Natural killer cell (primary cell): ENCODE data around the gene CDH23. TPM values are rescaled to one million over a fixed set of nuclear protein-coding genes. Genes with fewer than 3 reads are reported as not detected.

Experiments used
- ATAC-seq, 3 donors: fragments of 150-1000 bp in 2 of 3; fragments of 200-7000 bp in 1 of 3; cut with Tn5 transposase; 1 replicate in 1 of 3; 2 replicates in 2 of 3; pipeline ENCODE4 v1.10.0; 2021; ENCODE audit warnings: mild to moderate bottlenecking in 2 of 3, moderate library complexity in 2 of 3
- DNase-seq, 2 donors: peaks; one replicate each; pipeline versions ENCODE4 v3.0.0 to v3.0.0-alpha.2; 2013 to 2021; ENCODE audit warnings: mixed read lengths in 1 of 2
- H3K27ac ChIP-seq: one replicate; pipeline ENCODE4 v1.5.1; 2013; ENCODE audit warnings: mild to moderate bottlenecking, low read length
- H3K27me3 ChIP-seq: one replicate; pipeline ENCODE4 v1.6.1; 2013; ENCODE audit warnings: low read length; ENCODE audit not compliant: control insufficient read depth, insufficient read depth
- H3K36me3 ChIP-seq: one replicate; pipeline ENCODE4 v1.6.1; 2013; ENCODE audit warnings: low read length; ENCODE audit not compliant: control insufficient read depth, insufficient read depth
- H3K4me1 ChIP-seq: one replicate; pipeline ENCODE4 v1.6.1; 2013; ENCODE audit warnings: low read length; ENCODE audit not compliant: control insufficient read depth, insufficient read depth
- H3K4me3 ChIP-seq: one replicate; pipeline ENCODE4 v1.5.1; 2013; ENCODE audit warnings: low read length
- H3K9me3 ChIP-seq: one replicate; pipeline ENCODE4 v1.6.1; 2013; ENCODE audit warnings: low read length; ENCODE audit not compliant: control insufficient read depth, insufficient read depth
- H3K27ac Mint-ChIP-seq, 2 donors: one replicate each; pipeline ENCODE4 v1.8.0; 2022; ENCODE audit warnings: mild to moderate bottlenecking in 2 of 2, mixed read lengths in 2 of 2, moderate library complexity in 1 of 2
- H3K27me3 Mint-ChIP-seq, 2 donors: one replicate each; pipeline ENCODE4 v1.8.0; 2022; ENCODE audit warnings: low read depth in 2 of 2, mixed read lengths in 2 of 2
- H3K36me3 Mint-ChIP-seq: one replicate; pipeline ENCODE4 v1.8.0; 2022; ENCODE audit warnings: mixed read lengths
- H3K4me1 Mint-ChIP-seq, 2 donors: one replicate each; pipeline ENCODE4 v1.8.0; 2022; ENCODE audit warnings: mixed read lengths in 2 of 2
- H3K4me3 Mint-ChIP-seq: one replicate; pipeline ENCODE4 v1.8.0; 2022; ENCODE audit warnings: mild to moderate bottlenecking, moderate library complexity, mixed read lengths
- H3K9me3 Mint-ChIP-seq, 2 donors: one replicate each; pipeline ENCODE4 v1.8.0; 2022; ENCODE audit warnings: mixed read lengths in 2 of 2
- CTCF ChIP-seq: fragments of 200-600 bp; IDR thresholded peaks from one replicate; pipeline ENCODE4 v1.8.0; 2022; ENCODE audit warnings: antibody characterized with exemption
- WGBS: methylation state at CpG from one replicate; pipeline ENCODE4 v1.1.7; 2013; ENCODE audit warnings: missing lambda C conversion rate; ENCODE audit not compliant: insufficient coverage; 5-methylcytosine and 5-hydroxymethylcytosine counted together
- intact Hi-C: fragments of 100-400 bp; cut with micrococcal nuclease; formaldehyde crosslinking; loops from one replicate; pipeline ENCODE4 v1.14.2; 2022
- total RNA-seq, 4 donors: library from RNA; stranded (reverse); fragments of 120-200 nt in 1 of 4; gene quantifications; one replicate each; pipeline versions ENCODE4 v1.2.3 to v1.2.4, GENCODE V29; 2013 to 2022

Gene CDH23
- total RNA-seq, 3 donors from 2014 or later (not counting 1 experiment from before 2014, with no cell fraction given), result 1.2 to 6.0 (median 4.3) TPM

GRCh38 chr10:71380841-71381240, 15.9 kb upstream of the CDH23 start:
- intact Hi-C loops, result loop anchor here (5.0 kb wide), 1 partner anchor 431 kb away; no protein-coding TSS in a partner anchor
- Mint-ChIP-seq H3K27me3 (no peaks in the 10 kb centered on the region), H3K4me3 (no peak overlapping the region), H3K36me3 (no peaks in the 10 kb centered on the region), H3K9me3 (no peaks in the 10 kb centered on the region), H3K4me1 (peaks cover 6 to 14% of the 10 kb centered on the region in 2 donors), H3K27ac (no peak overlapping the region)
- Histone ChIP-seq H3K4me1 (peaks cover 26% of the 10 kb centered on the region), H3K36me3 (no peaks in the 10 kb centered on the region), H3K27me3 (no peaks in the 10 kb centered on the region), H3K27ac (no peak overlapping the region), H3K9me3 (no peaks in the 10 kb centered on the region), H3K4me3 (no peak overlapping the region)
- no peak for DNase-seq
- 50% methylated on average over 1 of the region's 1 CpG for WGBS
- ATAC-seq, result no peak
- no peak for TF ChIP-seq CTCF

GRCh38 chr10:71381611-71382010, 15.1 kb upstream of the CDH23 start:
- Histone ChIP-seq H3K9me3 (no peaks in the 10 kb centered on the region), H3K36me3 (no peaks in the 10 kb centered on the region), H3K27ac (no peak overlapping the region), H3K4me3 (no peak overlapping the region), H3K4me1 (peaks cover 26% of the 10 kb centered on the region), H3K27me3 (no peaks in the 10 kb centered on the region)
- no peaks in the 10 kb centered on the region for H3K36me3 Mint-ChIP-seq
- H3K9me3 Mint-ChIP-seq, result no peaks in the 10 kb centered on the region
- 89% methylated on average over 3 of the region's 3 CpGs for WGBS
- no peak overlapping the region for H3K27ac Mint-ChIP-seq
- no peak overlapping the region for H3K4me3 Mint-ChIP-seq
- peaks cover 6 to 14% of the 10 kb centered on the region in 2 donors for H3K4me1 Mint-ChIP-seq
- no peaks in the 10 kb centered on the region for H3K27me3 Mint-ChIP-seq
- intact Hi-C loops, result loop anchor here (5.0 kb wide), 1 partner anchor 431 kb away; no protein-coding TSS in a partner anchor
- no peak for TF ChIP-seq CTCF
- DNase-seq (no peak), ATAC-seq (no peak)

DNA sequence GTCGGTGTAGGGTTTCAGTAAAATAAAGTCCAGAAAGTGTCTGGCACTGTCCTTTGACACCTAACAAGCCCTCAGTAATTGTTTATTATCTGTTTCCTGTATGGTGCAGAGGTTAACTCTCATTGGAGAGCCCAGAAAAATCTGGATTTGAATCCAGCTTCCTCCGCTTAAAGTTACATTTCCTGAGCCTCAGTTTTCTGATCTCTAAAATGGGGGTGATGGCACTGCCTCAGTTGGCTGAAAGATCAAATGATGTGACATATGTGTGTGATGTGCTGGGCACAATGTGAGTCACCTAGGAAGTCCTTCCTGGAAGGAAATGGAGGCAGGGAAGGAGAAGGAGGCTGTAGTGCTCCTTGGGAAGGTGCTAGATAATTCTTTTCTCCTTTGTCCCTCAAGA, 14.7 kb upstream of the CDH23 start:
- no peak overlapping the region for H3K4me3 ChIP-seq
- peaks cover 6 to 14% of the 10 kb centered on the region in 2 donors for H3K4me1 Mint-ChIP-seq
- 90% methylated on average over 2 of the region's 2 CpGs for WGBS
- H3K36me3 ChIP-seq, result no peaks in the 10 kb centered on the region
- DNase-seq, result no peak
- no peak overlapping the region for H3K27ac Mint-ChIP-seq
- no peak for TF ChIP-seq CTCF
- H3K9me3 Mint-ChIP-seq, result no peaks in the 10 kb centered on the region
- no peaks in the 10 kb centered on the region for H3K27me3 ChIP-seq
- no peaks in the 10 kb centered on the region for H3K36me3 Mint-ChIP-seq
- no peak overlapping the region for H3K4me3 Mint-ChIP-seq
- no peaks in the 10 kb centered on the region for H3K27me3 Mint-ChIP-seq
- H3K9me3 ChIP-seq, result no peaks in the 10 kb centered on the region
- intact Hi-C loops, result loop anchor here (5.0 kb wide), 1 partner anchor 430 kb away; no protein-coding TSS in a partner anchor
- no peak overlapping the region for H3K27ac ChIP-seq
- no peak for ATAC-seq
- H3K4me1 ChIP-seq, result peaks cover 21% of the 10 kb centered on the region

- H3K4me3 ChIP-seq, result no peak overlapping the region
- Mint-ChIP-seq H3K4me3 (no peak overlapping the region), H3K27ac (no peak overlapping the region), H3K4me1 (peaks cover under 1 to 8% of the 10 kb centered on the region in 2 donors), H3K36me3 (no peaks in the 10 kb centered on the region), H3K27me3 (no peaks in the 10 kb centered on the region), H3K9me3 (no peaks in the 10 kb centered on the region)
- H3K4me1 ChIP-seq, result peaks cover 16% of the 10 kb centered on the region
- H3K36me3 ChIP-seq, result no peaks in the 10 kb centered on the region
- no peak for DNase-seq
- H3K27ac ChIP-seq, result no peak overlapping the region
- no peak for ATAC-seq
- intact Hi-C loops, result loop anchor here (5.0 kb wide), 1 partner anchor 430 kb away; no protein-coding TSS in a partner anchor
- no peak for TF ChIP-seq CTCF
- WGBS, result 100% methylated on average over 1 of the region's 1 CpG
- H3K27me3 ChIP-seq, result no peaks in the 10 kb centered on the region
- no peaks in the 10 kb centered on the region for H3K9me3 ChIP-seq
Observed at GRCh38 chr10:71382757-71383156, 14.0 kb upstream of the CDH23 start.
